NCI-H82 treated with DMSO at 0.1 percent for 48 hours (cell line): Measurements from ENCODE around the gene ABCC9.

Source experiments
- DNase-seq: peaks from one replicate; lab custom pipeline; 2025; ENCODE audit not compliant: unreplicated experiment; lab: John Stamatoyannopoulos, UW

Gene ABCC9

DNA sequence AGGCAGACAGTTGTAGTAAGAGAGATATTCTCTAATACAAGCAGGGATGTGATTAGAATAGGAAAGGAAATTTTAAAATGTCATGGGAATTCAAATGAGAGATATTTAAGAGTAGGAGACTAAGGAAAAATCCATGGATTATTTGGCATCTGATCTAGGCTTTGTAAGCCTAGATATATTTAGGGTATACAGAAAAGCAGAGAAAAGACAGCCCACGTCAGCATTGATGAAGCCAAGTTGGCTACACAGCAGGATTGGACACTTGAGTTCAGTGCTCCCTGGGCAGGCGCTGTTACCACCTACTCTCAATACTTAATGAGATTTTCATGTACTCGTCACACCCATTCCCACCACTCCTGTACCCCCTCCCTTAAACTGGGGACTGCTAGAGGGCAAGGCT lies 165.1 kb downstream of the ABCC9 start:
- DNase-seq, result peak; percentile 11

DNA sequence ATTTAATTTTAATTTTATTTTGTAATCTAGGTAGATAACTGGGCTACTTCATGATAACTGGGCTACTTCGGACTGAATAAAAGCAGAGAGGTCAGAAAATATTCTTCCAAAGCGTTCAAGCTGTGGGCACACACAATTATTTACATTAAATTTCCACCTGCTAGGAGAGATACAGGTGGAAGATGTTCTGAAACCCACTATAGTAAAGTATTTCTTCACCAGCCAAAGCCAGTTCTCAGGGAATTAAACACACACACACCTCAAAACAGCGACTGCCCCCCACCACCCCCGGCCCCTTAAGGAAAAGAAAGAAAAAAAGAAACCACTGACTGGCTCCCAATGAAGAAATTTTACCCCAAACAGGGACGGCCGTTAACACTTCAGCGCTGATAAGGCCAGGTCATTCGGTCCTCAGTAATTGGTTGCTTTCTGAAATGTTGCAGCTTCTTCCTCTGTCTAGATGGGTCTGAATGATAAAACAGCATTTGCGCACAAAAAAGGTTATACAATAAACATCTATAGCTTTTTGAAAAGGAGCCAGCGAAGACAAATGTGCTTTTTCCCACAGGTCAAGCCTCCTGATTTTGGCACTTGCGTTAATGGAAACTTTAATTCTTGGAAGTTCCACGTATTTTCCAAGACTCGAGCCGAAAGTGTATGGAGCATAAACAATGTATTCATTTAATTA lies 165.9 kb downstream of the ABCC9 start:
- DNase-seq, result no peak

DNA sequence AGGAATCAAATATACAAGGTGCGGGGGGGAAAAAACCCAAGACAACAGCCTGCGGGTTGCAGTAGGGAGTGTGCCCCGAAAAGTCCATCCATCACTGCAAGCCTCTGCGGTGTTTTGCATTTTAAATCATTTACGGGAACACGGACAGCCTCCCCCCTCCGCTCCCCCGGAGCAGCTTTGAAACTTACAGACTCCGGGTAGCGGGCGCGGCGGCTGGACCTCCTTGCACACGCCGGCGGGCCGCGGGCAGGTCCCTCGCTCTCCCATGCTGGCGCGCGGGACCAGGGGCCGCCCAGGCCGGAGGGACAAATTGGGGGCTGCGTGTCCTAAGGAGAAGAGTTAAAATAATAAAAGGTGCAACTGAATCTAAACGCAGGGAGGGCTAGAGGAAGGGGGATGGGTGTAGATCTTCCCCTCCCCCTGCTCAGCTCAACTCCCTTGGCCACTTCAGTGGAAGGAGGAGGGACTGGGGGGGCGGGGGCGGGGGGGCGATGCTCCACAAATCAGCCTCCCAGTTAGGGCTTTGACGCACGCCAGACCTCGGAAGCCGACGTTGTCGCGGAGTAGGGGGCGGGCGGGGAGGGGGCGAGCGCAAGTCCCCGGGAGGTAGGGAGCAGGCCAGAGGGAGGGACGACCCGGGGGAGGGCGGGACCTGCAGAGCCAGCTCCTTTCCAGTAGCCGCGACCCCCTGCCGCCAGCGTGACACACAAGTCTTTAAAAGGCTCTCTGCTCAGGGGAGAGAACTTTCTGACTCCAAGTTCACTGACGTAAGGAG lies 166.7 kb downstream of the ABCC9 start, which contains the start of gene KCNJ8:
TSS of gene KCNJ8 (minus strand) at position 349 of the 775 bp plus-strand sequence. CDS start 1,090 bp downstream, outside the sequence.
- DNase-seq, result peak; percentile 92

DNA sequence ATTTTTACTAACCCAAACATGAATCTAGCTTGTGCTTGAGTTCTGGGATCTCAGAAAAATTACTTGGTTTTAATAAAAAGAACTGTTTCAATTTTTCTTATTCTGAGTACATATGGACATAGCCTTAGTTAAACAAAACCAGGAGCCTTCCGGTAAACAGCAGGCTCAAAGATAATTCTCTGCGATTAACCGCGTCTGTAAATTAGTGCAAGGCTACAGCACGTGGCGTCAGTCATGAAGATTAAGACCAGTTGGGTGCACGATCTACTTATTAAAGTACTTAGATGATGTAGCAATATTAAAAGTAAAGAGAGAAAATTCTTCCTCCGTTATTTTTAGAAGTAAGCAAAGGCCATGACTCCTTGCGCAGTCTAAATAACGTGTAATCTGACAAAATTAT lies 167.4 kb downstream of the ABCC9 start:
- peak; percentile 70 for DNase-seq

- DNase-seq, result peak; percentile 24
Observed at GRCh38 chr12:21773263-21773741, 167.9 kb downstream of the ABCC9 start.

DNA sequence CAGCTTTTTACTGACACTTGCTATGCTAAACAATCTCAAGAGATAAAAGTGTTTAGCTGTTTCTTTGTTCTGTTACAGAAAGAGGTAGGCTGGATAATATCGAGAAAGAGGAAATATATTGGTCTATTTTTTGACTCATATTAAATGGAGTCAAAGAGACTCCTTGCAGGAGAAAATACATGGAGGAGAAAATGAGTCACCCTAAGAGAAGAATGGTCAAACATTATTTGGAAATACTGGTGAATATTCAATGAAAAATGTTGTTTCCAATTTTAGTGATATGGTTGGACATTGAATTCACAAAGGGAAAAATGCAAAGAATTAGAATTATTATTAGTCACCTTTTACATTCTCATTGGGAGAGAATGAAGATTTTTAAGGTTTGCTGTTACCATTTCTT lies 169.9 kb downstream of the ABCC9 start:
- DNase-seq, result no peak

- DNase-seq, result no peak
Observed at GRCh38 chr12:21769307-21769706, 171.9 kb downstream of the ABCC9 start.

DNA sequence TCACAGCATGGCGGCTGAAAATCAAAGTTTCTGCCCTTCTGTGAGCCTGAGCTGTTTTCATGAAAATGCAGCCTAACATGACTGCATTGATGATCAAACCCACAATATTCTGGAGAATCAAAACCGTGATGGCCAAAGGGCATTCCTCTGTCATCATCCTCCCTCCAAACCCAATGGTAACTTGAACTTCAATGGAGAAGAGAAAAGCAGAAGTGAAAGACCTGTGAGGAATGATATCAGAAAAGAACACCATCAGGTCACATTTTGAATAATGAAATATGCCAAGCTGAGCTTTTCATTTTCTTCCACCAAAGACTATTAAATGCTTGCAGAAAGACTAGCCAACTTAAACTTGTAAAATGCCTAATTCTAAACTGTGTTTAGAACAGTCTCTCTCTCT lies 174.8 kb downstream of the ABCC9 start:
- DNase-seq, result no peak

DNA sequence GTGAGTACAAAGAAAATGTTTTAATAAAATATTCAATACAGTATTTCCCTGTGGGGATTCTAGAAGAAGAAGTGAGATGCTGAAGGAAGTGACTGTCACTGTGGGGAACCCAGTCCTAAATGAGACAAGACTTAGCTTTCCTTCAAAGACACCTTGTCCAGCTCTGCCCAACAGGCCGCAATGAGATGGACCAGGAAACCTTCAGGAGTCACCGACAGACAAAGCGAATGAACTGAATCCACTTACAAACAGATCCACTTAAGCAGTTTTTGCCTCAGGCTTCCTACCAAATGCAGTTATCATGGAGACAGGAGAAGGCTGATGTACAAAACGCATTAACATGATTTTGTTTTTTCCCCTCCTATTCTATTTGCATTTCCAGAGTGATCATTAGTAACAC lies 176.3 kb downstream of the ABCC9 start:
- DNase-seq, result no peak

- DNase-seq, result no peak
Observed at GRCh38 chr12:21764065-21764464, 177.2 kb downstream of the ABCC9 start.

GRCh38 chr12:21763531-21763930 lies 177.7 kb downstream of the ABCC9 start:
- no peak for DNase-seq

DNA sequence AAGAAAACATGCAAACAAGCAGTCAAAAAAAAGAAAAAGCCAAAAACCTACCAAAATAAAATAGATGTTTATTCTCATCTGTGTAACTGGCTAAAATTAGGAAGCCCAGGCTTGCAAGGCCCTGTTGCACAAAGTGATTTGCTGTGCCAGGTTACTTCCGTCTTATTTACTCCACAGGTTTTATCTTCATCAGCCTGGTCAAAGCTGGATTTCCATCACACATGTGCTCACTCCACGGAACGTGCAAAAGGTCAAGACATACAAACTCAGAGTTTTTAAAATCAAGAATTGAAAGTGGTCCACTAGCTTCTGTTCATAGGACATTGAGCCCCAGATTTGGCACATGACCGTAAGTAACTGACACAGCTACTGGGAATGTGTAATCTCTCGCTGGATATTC lies 181.5 kb downstream of the ABCC9 start:
- no peak for DNase-seq

- no peak for DNase-seq
Observed at GRCh38 chr12:21757735-21758134, 183.5 kb downstream of the ABCC9 start.

DNA sequence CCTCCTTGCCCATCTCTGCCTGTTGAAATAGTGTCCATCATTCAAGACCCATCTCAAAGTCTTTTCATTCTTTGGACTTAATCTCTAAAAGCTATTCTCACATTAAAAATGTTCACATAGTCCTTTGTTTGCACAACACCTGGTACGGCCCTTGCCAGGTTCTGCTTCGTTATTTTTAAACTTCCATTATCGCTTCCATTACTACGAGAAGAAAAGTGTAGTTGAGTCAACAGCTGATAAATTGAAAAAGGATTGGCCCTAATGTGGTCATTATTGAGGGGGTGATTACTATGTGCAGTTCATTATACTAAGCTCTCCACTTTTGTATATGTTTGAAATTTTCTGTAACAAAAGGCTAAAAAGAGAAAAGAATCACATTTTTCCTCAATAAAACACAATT lies 184.5 kb downstream of the ABCC9 start:
- no peak for DNase-seq

GRCh38 chr12:21751517-21751916 lies 189.7 kb downstream of the ABCC9 start:
- DNase-seq, result no peak
